HFF-Myc (cell line): Measurements from ENCODE around the gene VCP.

Source experiments
- DNase-seq: peaks from one replicate; pipeline ENCODE4 v3.0.0-alpha.2; 2011; ENCODE audit warnings: low read depth; ENCODE audit errors: extremely low read depth
- H3K4me3 ChIP-seq: replicated peaks from 2 replicates; pipeline ENCODE4 v1.5.1; 2011; ENCODE audit warnings: low read depth, mild to moderate bottlenecking, control low read depth, low read length
- CTCF ChIP-seq: IDR thresholded peaks from 2 replicates; pipeline ENCODE4 v1.5.1; 2012; ENCODE audit warnings: mild to moderate bottlenecking, low read depth, low read length, control low read depth; ENCODE audit errors: missing control alignments

The VCP gene

DNA sequence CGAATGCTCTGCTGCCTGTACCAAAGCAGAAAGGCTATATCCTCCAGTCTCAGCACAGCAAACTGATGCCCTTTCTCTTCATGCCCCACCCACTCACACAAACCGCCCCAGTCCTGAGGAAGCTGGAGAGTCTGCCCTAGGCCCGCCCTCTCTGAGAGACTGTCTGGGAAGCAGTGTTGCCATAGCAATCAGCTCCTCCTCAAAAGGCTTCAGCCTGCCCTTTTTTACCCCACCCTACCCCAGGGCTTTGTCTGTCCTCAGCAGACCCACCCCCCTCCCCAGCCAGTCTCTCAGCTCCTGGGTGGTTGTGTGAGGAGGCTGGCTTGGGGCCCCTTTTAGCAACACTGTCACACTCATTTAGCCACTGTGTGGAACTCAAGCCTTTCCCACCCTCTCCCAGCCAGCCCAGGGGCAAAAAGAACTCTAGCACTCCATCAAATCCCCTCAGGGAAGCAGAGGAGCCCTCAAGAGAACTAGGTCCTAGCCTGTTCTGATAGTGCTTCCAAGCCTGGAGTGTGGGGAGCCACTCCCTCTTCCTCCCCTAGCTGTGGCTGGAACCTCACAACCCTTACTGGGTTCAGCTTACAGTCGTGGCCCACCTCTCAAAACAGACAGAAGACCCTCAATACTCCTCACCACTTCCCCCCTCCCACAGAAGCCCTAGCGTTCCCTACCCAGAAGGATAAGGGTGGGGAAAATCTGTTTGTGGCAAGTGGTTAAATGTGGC, 41.9 kb upstream of the VCP start:
- TF ChIP-seq CTCF, result no peak
- peak; percentile 89 for DNase-seq
- peak overlapping the region; percentile 58 for H3K4me3 ChIP-seq

- H3K4me3 ChIP-seq, result no peak overlapping the region; the same call in 1 of the 2 replicates
- no peak for DNase-seq
- no peak for TF ChIP-seq CTCF
These were observed 40.0 kb upstream of the VCP start for GRCh38 chr9:35112257-35113020.

DNA sequence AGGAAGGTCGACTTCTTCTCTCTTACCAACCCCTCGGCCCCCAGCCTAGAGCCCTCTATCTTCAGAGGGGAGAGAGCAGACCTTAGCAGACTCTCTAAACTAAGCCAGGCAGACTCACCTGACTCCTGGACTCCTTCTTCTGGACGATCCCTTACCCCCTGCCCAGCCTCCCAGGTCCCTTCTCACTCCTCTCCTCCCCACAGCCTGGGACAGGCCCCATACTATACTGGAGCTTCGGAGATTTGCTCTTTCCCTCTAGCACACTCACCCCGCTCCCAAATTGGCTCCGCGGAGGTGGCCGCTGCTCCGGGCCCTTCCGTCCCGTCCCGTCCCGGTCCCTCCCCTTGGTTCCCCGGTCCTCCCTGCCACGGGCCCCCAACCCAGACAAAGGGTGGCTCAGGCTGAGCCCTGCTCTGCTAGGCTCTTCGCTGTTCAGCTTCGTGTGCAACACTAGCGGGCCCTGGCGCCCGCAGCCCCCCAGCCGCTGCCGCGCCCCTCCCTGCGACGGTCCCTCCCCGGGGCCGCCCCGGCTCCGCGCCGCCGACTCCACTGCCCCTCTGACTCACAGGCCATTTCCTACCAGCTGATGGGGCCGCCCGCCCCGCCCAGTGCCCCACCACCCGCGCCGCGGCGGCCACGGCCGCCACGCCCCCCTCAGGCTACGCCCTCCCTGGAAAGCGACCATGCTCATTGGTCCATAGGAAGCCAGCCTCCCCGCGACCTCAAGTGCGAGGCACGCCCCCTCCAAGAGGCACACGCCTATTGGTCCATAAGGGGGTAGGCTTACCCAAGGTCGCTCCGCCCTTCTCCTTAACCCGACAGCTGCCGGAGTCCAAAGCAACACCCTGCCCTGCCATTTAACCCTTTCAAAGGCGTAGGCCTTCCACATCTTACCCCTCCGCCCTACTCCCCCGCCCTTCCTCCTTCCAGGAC, 38.8 kb upstream of the VCP start:
- TF ChIP-seq CTCF, result no peak
- peak; percentile 97 for DNase-seq
- H3K4me3 ChIP-seq, result peak overlapping the region; percentile 61

DNA sequence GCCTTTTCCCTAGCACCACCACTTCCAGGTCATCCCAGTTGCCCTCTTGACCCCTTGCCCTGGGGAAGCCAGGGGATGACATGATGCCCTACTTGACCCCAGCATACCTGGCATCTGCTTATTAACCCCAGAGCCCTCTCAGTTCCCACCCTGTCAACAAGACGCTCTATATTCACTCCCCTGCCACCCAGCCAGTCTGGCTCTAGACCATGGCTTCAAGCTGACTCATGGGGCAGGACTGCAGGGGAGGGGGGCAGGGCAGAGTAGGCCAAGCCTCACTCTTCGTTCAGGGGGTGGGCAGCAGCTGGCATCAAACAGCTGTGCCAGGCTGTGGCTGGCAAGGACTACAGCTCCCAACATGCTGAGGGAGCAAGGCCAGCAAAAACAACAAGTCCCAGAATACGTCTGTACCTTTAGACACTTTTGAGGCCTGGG, 37.9 kb upstream of the VCP start:
- no peak for TF ChIP-seq CTCF
- no peak for DNase-seq
- peak overlapping the region; percentile 61 for H3K4me3 ChIP-seq

GRCh38 chr9:35108946-35109575, 36.6 kb upstream of the VCP start:
- no peak for TF ChIP-seq CTCF
- DNase-seq, result no peak
- no peak overlapping the region for H3K4me3 ChIP-seq

DNA sequence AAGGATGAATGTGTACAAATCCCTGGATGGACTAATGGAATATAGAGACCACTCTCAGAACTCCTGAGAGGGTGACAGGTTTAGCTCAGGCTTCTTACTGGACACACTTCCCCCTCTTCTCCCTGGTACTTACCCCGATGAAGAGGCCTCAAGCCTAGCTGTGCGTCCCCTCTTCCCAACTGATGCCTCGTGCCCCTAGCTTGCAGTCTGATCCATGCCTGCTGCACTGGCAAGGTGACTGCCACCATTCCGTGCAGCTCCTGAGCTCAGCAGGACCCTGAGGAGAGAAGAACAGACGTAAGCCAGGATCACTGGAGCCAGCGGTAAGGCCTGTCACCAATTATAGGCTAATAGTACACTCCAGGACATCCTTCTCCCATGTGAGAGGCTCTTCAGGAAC, 36.0 kb upstream of the VCP start:
- DNase-seq, result no peak
- no peak overlapping the region for H3K4me3 ChIP-seq
- no peak for TF ChIP-seq CTCF
